C4-2B (cell line): ENCODE data around the gene CASK.

Experiments
- H3K27ac ChIP-seq: fragments of 450-650 bp; 2 replicates; pipeline ENCODE4 v1.5.1; 2017
- ZFX ChIP-seq: fragments of 450-650 bp; IDR thresholded peaks from 2 replicates; pipeline ENCODE4 v1.6.1; 2017
- TF ChIP-seq, protein P1 (sequence below): fragments of 450-650 bp; conservative IDR thresholded peaks from 2 replicates; pipeline ENCODE4 v1.5.1; 2017; ENCODE audit warnings: mild to moderate bottlenecking

CASK gene

DNA sequence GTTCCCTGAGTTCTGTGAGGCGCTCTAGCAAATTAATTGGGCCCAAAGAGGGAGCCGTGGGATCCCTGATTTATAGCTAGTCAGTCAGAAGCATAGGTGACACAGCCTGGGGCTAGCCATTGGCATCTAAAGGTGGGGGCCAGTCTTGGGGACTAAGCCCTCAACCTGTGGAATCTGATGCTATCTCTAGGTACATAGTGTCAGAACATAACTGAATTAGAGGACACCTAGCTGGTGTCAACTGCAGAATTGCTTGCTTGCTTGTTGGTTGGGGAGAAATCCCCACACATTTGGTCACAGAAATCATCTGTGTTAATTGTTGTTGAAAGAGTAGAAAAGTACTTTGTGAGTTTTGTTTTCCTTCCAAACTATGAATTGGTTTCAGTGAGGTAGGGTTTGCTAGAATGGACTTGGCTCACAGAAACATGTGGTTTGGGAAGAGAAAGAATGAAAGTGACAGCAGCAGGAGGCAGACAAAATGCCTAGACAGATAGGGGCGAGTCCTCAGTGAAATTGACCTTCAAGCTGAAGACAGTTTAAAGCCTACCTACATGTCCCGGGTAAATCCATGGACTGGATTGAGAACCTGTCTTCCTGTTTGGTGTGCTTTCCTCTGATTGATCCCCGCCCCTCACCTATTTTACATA lies 212.2 kb downstream of the CASK start:
- H3K27ac ChIP-seq, result no peak overlapping the region
- TF ChIP-seq, protein P1, sequence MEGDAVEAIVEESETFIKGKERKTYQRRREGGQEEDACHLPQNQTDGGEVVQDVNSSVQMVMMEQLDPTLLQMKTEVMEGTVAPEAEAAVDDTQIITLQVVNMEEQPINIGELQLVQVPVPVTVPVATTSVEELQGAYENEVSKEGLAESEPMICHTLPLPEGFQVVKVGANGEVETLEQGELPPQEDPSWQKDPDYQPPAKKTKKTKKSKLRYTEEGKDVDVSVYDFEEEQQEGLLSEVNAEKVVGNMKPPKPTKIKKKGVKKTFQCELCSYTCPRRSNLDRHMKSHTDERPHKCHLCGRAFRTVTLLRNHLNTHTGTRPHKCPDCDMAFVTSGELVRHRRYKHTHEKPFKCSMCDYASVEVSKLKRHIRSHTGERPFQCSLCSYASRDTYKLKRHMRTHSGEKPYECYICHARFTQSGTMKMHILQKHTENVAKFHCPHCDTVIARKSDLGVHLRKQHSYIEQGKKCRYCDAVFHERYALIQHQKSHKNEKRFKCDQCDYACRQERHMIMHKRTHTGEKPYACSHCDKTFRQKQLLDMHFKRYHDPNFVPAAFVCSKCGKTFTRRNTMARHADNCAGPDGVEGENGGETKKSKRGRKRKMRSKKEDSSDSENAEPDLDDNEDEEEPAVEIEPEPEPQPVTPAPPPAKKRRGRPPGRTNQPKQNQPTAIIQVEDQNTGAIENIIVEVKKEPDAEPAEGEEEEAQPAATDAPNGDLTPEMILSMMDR, result no peak
- TF ChIP-seq ZFX, result no peak

GRCh38 chrX:41708486-41708885 lies 214.9 kb downstream of the CASK start:
- H3K27ac ChIP-seq, result no peak overlapping the region
- TF ChIP-seq, protein P1, result no peak

DNA sequence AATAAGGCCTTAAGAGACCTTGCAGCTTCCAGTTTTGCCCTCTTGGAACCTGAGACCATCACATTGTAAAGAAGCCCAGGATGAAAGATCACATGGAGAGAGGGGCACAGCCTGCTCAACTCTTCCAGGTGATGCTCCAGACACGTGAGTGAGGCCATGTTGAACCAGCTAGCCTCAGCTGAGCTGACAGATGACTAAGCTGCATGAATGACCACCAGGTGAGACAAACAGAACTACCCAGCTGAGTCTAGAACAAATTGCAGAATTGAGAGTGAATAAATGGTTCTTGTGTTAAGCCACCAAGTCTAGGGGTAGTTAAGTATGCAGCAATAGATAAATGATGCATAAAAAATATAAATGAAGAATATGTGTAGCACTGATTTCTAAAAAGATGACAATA lies 216.1 kb downstream of the CASK start:
- TF ChIP-seq, protein P1, result no peak
- no peak for TF ChIP-seq ZFX
- H3K27ac ChIP-seq, result no peak overlapping the region

GRCh38 chrX:41705680-41706374 lies 217.5 kb downstream of the CASK start:
- no peak for TF ChIP-seq ZFX
- TF ChIP-seq, protein P1, result no peak
- no peak overlapping the region for H3K27ac ChIP-seq

DNA sequence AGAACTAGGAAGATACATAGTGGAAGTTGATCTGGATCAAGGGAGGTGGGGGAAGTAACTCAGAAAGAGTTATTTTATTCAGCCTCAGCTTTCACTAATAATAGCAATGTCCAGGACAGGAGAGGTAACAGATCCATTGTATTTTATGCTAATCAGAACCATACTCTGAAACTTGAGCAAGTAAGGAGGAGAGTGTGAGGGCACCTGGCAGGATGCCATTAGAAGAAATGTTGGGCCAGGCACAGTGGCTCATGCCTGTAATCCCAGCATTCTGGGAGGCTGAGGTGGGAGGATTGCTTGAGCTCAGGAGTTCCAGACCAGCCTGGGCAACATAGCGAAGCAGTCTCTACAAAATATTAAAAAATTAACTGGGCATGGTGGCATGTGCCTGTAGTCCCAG lies 218.3 kb downstream of the CASK start:
- no peak overlapping the region for H3K27ac ChIP-seq
- TF ChIP-seq ZFX, result no peak
- TF ChIP-seq, protein P1, result no peak

DNA sequence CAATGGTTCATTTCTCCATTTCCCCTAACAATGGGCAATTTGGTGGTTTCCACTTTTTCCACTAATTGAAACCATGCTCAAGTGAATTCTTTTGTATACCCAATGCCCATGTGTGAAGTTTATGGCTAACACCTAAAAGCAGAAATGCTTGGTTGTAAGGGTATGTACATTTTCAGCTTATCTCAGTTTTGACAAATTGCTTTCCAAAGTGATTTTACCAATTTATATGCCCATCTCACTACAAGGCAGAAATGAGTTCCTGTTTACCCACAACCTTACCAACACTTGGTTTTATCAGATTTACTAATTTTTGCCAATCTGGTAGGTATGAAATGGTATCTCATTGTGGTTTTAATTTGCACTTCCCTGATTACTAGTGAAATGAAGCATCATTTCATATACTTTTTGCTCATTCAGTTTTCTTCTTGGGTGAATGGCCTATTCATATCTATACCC lies 219.8 kb downstream of the CASK start:
- TF ChIP-seq ZFX, result no peak
- TF ChIP-seq, protein P1, result no peak

DNA sequence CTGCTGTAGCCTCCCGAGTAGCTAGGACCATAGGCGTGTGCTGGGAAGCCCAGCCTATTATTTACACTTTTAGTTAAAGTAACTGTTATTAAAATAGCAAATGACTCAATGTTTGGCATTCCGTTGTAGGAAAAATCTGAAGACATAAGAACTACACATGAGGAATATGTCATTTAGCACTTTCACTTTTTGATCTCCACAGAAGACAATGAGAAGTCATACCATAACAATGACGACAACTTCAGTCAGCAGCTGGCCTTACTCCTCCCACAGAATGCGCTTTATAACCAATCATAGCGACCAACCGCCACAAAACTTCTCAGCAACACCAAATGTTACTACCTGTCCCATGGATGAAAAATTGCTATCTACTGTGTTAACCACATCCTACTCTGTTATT lies 227.9 kb downstream of the CASK start:
- TF ChIP-seq, protein P1, result no peak
- TF ChIP-seq ZFX, result no peak
- no peak overlapping the region for H3K27ac ChIP-seq

More for the DNA sequence above, 219.8 kb downstream of the CASK start:
- H3K27ac ChIP-seq, result no peak overlapping the region
